ENCODE measurements around the gene COQ10B. TPM values are rescaled to one million over a fixed set of nuclear protein-coding genes. Genes with fewer than 3 reads are reported as not detected.
A peak's percentile ranks its signal among the peaks of the same experiment; 100 is the strongest.
"Not testable (repeated sequence)": the region's sequence is repeated elsewhere in the genome, so short reads cannot be mapped to it uniquely, and the experiment has no call there.

The COQ10B gene
- total RNA-seq, 2 donors from 2014 or later = 15.5 to 38.5 TPM

DNA sequence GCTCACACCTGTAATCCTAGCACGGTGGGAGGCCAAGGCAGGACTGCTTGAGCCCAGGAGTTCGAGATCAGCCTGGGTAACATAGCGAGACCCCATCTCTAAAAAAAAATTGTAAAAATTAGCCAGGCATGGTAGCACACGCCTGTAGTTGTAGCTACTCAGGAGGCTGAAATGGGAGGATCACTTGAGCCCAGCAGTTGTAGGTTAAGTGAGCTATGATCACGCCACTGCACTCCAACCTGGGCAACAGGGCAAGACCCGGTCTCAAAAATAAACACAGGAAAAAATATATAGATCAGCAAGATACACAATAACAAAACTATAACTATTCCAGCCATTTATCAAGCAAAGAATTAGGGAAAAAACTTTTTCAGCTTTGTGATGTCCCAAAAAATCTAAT, 21.5 kb upstream of the COQ10B start:
- Histone ChIP-seq H3K36me3 (no peaks in the 10 kb centered on the region), H3K4me1 (peaks cover 24% of the 10 kb centered on the region), H3K9ac (ENCODE audit: low read depth in 2 of 2, low read length in 2 of 2) (no peak overlapping the region), H3K27ac (no peak overlapping the region), H3K4me3 (no peak overlapping the region), H3K27me3 (no peaks in the 10 kb centered on the region), H3K9me3 (no peaks in the 10 kb centered on the region)
- intact Hi-C loops (cut with DNase I) = no loop called here
- TF ChIP-seq, protein P1, sequence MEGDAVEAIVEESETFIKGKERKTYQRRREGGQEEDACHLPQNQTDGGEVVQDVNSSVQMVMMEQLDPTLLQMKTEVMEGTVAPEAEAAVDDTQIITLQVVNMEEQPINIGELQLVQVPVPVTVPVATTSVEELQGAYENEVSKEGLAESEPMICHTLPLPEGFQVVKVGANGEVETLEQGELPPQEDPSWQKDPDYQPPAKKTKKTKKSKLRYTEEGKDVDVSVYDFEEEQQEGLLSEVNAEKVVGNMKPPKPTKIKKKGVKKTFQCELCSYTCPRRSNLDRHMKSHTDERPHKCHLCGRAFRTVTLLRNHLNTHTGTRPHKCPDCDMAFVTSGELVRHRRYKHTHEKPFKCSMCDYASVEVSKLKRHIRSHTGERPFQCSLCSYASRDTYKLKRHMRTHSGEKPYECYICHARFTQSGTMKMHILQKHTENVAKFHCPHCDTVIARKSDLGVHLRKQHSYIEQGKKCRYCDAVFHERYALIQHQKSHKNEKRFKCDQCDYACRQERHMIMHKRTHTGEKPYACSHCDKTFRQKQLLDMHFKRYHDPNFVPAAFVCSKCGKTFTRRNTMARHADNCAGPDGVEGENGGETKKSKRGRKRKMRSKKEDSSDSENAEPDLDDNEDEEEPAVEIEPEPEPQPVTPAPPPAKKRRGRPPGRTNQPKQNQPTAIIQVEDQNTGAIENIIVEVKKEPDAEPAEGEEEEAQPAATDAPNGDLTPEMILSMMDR (IDR thresholded peaks at IDR 0.05) = no peak
- DNase-seq = no peak

DNA sequence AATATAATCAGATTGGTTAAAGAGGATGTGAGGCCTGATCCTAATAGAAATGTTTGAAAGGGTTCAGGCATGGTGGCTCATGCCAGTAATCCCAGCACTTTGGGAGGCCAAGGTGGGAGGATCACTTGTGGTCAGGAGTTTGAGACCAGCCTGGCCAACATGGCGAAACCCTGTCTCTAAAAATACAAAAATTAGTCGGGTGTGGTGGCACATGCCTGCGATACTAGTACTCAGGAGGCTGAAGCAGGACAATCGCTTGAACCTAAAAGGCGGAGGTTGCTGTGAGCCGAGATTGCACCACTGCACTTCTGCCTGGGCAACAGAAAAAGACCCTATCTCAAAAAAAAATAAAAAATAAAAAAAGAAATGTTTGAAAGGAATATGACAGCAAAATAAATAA, 20.8 kb upstream of the COQ10B start:
- intact Hi-C loops (cut with DNase I); H3K36me3 ChIP-seq; H3K9ac ChIP-seq (ENCODE audit: low read depth in 2 of 2, low read length in 2 of 2); H3K27ac ChIP-seq; DNase-seq; H3K4me3 ChIP-seq; H3K9me3 ChIP-seq; H3K27me3 ChIP-seq: not testable (repeated sequence)
- H3K4me1 ChIP-seq = peaks cover 24% of the 10 kb centered on the region

DNA sequence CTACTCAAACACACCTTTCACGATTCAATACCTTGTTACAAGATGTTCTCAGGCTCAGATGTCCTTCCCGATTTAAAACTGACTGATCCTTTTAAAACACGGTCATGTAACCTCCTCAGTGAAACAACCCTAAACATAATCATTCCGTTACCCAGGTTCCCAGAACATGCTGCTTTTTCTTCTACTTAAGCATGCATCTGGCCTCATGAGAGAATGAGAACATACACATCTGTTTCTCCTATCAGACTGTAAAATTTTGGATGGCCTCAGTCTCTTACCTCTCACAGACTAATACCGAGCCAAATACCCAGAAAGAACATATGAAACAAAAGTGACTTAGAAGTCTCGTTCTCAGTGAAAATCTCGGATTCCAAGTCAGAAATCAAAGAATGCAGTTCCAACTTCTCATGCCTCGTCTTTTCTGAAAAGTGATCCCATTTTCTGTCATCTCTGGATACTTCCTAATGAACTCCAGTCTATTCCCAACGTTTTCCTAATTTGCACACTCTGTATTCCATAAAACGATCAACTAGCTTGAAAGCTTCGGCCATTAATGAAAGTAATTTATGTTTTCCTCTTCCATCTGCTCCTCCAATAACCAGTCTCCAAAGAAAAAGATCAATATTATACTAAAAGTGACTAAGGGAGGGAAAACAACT, 19.4 kb upstream of the COQ10B start:
- Histone ChIP-seq H3K4me1 (peaks cover 24% of the 10 kb centered on the region), H3K27me3 (no peaks in the 10 kb centered on the region)

DNA sequence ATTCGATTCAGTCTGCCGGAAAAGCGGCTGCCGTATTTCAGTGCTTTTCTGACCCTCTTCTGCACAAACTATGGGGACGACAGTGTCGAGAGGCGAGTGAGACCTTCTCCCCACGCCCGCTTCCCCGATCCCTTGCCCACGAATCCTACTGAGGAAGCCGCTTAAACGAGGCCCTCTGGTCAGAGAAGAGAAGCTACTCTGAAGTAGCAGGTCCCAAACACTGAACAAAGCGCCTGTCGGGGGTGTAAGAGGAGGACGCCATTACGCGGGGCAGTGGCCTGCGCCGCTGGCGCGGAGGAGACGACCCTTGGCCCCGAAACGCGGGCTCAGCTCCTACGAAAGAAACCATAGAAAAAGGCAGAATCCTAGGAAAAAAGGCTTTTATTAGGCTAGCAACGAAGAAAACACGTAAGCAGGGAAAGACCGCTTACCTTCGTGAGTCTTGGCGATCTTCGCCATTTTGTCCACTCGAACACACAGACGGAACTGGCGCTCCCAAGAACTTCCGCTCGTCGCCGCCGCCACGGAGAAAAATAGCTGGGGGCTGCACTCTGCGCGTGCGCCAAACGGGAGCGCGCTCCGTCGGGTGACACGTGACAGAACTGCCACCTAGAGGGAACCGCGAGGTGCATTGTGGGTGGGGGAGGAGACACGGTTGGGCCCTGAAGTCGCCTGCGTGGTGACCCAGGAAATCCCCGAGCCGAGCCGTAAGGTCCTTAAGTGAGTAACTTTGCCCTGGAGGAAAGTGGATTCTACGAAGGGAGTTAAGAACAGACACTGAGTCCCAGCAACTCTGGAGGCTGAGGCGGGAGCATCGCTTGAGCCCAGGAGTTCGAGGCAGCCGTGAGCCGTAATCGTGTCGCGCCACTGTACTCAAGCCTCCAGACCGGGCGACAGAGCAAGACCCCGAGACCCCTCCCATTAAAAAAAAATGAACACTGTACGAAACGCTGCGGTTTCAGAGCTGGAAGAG, 18.5 kb upstream of the COQ10B start, which contains the start of gene SF3B1:
Gene SF3B1, minus strand, starts transcription at position 488 of the 973 bp plus-strand sequence. Its CDS starts 29 bp downstream, at position 459.
- intact Hi-C loops (cut with DNase I) = no loop called here

More for the DNA sequence above, 19.4 kb upstream of the COQ10B start:
- Histone ChIP-seq H3K9ac (ENCODE audit: low read depth in 2 of 2, low read length in 2 of 2) (peak overlapping the region; percentile 64 to 98), H3K36me3 (no peaks in the 10 kb centered on the region), H3K27ac (peak overlapping the region; percentile 95), H3K9me3 (no peaks in the 10 kb centered on the region), H3K4me3 (peak overlapping the region; percentile 79)
- intact Hi-C loops (cut with DNase I) = no loop called here
- no peak for DNase-seq
- TF ChIP-seq, protein P1 (IDR thresholded peaks at IDR 0.05) = no peak

DNA sequence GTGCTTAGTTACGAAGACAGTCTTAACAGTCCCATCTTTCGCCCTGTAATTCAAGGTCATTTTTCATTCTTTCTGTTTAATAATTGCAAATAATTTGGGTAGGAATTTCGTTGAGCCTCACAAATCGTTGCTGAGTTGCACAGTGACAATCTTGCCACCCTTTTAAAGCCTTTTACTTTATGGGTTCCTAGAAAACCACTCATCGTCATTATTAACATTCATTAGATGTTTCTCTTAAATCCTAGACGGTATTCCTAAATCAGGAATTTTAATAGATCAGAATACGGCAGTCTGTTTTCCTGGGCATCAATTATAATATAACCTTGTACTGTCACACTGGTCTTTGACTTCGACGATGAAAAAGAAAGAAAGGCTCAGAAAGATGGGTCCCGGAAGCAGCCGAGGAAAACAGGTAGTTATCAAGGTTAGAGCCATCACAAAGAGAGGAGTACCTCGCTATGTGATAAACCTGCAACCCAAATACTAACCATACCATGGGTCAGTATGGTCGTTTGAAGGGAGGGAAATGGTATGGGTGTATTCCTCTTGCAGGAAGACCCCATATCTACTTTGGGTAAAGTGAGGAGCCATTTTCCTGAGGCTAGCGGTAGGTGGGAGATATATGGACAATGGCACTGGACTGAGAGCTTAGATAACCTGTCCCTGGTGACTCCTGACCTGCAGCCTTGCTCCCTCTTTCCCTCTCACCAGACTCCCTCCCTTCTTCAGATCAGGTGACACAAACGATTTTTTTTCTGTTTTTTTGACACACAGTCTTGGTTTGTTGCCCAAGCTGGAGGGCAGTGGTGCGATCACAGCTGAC, 17.5 kb upstream of the COQ10B start:
- intact Hi-C loops (cut with DNase I) = no loop called here
- DNase-seq = no peak

More for the DNA sequence above, 18.5 kb upstream of the COQ10B start, which contains the start of gene SF3B1:
- H3K9me3 ChIP-seq = no peaks in the 10 kb centered on the region
- no peaks in the 10 kb centered on the region for H3K27me3 ChIP-seq
- TF ChIP-seq, protein P1 (IDR thresholded peaks at IDR 0.05) = no peak
- peak within 1 kb of the TSS; percentile 91 to 98 for H3K9ac ChIP-seq (ENCODE audit: low read depth in 2 of 2, low read length in 2 of 2)
- no peaks in the 10 kb centered on the region for H3K36me3 ChIP-seq
- peaks cover 24% of the 10 kb centered on the region for H3K4me1 ChIP-seq
- peak within 1 kb of the TSS; percentile 95 for H3K27ac ChIP-seq
- peak; percentile 99 for DNase-seq
- H3K4me3 ChIP-seq = peak within 1 kb of the TSS; percentile 79

More for the DNA sequence above, 17.5 kb upstream of the COQ10B start:
- Histone ChIP-seq H3K27ac (peak overlapping the region; percentile 95), H3K4me1 (peaks cover 24% of the 10 kb centered on the region), H3K36me3 (no peaks in the 10 kb centered on the region), H3K9ac (ENCODE audit: low read depth in 2 of 2, low read length in 2 of 2) (peak overlapping the region; percentile 67 to 98), H3K27me3 (no peaks in the 10 kb centered on the region), H3K9me3 (no peaks in the 10 kb centered on the region), H3K4me3 (peak overlapping the region; percentile 79)
- TF ChIP-seq, protein P1 (IDR thresholded peaks at IDR 0.05) = no peak

All from colonic mucosa (tissue), 4 donors.